Tibial nerve (tissue), 3 donors: Measurements from ENCODE around the gene APC2.

ENCODE experiments used
- POLR2A ChIP-seq, 2 donors: fragments of 450-650 bp; IDR thresholded peaks; one replicate each; pipeline ENCODE4 v1.6.1; 2017; ENCODE audit warnings: antibody characterized with exemption in 2 of 2, mild to moderate bottlenecking in 2 of 2, moderate library complexity in 2 of 2
- TF ChIP-seq, protein P1 (sequence below), 5 experiments: fragments of 200-600 bp in 3 of 5; fragments of 450-650 bp in 2 of 5; sonication (generic) in 3 of 5; IDR thresholded peaks; one replicate each; pipeline ENCODE4 v1.5.1; 2016 to 2019; ENCODE audit warnings: antibody characterized with exemption in 5 of 5, mild to moderate bottlenecking in 3 of 5, moderate library complexity in 2 of 5

DNA sequence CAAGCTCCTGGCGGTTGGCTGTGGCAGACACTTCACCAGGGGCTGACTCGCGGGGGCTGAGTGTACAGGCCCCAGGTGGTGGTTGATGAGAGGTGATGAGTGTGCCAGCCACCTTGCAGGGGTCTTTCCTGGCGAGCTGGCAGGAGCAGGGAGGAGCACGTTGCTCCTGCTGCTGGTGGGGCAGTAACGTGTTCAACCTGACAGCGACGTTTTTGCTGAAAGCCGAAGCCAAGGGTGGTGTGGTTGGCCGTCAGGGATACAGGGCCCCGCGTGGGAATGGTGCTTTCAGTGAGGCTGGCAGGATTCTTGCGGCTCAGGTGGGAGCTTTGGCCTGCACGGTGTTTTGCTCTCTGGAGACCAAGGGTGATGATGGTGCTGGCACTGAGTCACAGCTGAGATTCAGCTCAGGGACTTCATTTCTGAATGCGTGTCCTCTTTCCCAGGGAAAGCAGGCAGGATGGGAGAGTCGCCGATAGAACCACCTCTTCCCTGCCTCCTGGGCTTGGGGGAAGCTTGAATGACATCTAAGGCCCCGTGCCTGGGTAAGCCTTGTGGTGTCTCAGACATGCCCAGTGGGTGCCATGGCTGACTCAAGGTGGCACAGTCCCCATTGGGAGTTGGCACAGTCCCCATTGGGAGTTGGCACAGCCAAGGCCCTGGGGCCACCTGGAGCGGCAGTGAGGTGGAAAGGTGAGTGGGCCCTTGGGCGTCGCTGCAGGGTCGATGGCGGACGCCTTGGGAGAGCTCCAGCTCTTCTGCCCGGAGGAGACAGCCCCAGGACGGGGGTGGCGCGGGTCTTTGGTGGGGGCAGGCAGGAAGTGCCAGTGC is 33.7 kb upstream of the APC2 start:
- TF ChIP-seq POLR2A (IDR thresholded peaks at IDR 0.05), result no peak
- TF ChIP-seq, protein P1, sequence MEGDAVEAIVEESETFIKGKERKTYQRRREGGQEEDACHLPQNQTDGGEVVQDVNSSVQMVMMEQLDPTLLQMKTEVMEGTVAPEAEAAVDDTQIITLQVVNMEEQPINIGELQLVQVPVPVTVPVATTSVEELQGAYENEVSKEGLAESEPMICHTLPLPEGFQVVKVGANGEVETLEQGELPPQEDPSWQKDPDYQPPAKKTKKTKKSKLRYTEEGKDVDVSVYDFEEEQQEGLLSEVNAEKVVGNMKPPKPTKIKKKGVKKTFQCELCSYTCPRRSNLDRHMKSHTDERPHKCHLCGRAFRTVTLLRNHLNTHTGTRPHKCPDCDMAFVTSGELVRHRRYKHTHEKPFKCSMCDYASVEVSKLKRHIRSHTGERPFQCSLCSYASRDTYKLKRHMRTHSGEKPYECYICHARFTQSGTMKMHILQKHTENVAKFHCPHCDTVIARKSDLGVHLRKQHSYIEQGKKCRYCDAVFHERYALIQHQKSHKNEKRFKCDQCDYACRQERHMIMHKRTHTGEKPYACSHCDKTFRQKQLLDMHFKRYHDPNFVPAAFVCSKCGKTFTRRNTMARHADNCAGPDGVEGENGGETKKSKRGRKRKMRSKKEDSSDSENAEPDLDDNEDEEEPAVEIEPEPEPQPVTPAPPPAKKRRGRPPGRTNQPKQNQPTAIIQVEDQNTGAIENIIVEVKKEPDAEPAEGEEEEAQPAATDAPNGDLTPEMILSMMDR (IDR thresholded peaks at IDR 0.05), result no peak
